Left lung (tissue), 10 donors: ENCODE results near the gene COPS7A. TPM values are rescaled to one million over a fixed set of nuclear protein-coding genes. Genes with fewer than 3 reads are reported as not detected.
A peak's percentile ranks its signal among the peaks of the same experiment; 100 is the strongest.

Experiments used
- ATAC-seq: fragments of 200-7000 bp; cut with Tn5 transposase; one replicate; pipeline ENCODE4 v1.9.1; 2020; ENCODE audit warnings: moderate library complexity
- DNase-seq, 4 donors: peaks; one replicate each; pipeline ENCODE4 v3.0.0-alpha.2; 2013 to 2020
- H3K27ac ChIP-seq, 2 donors: fragments of 200-600 bp; sonication (generic) in 1 of 2; one replicate each; pipeline versions ENCODE4 v1.5.0 to v1.8.0; 2020 to 2021
- H3K27me3 ChIP-seq, 2 donors: fragments of 200-600 bp; sonication (generic) in 1 of 2; one replicate each; pipeline versions ENCODE4 v1.5.0 to v1.8.0; 2020 to 2021
- H3K36me3 ChIP-seq, 2 donors: fragments of 200-600 bp; sonication (generic) in 1 of 2; one replicate each; pipeline versions ENCODE4 v1.5.0 to v1.8.0; 2020 to 2021
- H3K4me1 ChIP-seq, 2 donors: fragments of 200-600 bp; one replicate each; pipeline ENCODE4 v1.8.0; 2021
- H3K4me3 ChIP-seq, 2 donors: fragments of 200-600 bp; sonication (generic) in 1 of 2; one replicate each; pipeline versions ENCODE4 v1.5.0 to v1.8.0; 2020 to 2021; ENCODE audit warnings: mild to moderate bottlenecking in 1 of 2
- H3K9me3 ChIP-seq, 2 donors: fragments of 200-600 bp; sonication (generic) in 1 of 2; one replicate each; pipeline versions ENCODE4 v1.5.0 to v1.8.0; 2020 to 2021
- CTCF ChIP-seq, 2 donors: fragments of 200-600 bp; sonication (generic) in 1 of 2; IDR thresholded peaks; one replicate each; pipeline versions ENCODE4 v1.5.0 to v1.8.0; 2021; ENCODE audit warnings: antibody characterized with exemption in 2 of 2
- intact Hi-C, 2 donors: fragments of 100-400 bp; cut with DNase I; formaldehyde crosslinking; loops; one replicate each; pipeline versions ENCODE4 v1.11.2 to v1.14.2; 2022
- polyA plus RNA-seq, 6 donors: library from polyadenylated mRNA; unstranded; fragments of 120-200 nt; gene quantifications; one replicate each; pipeline ENCODE4 v1.2.1, GENCODE V29; 2013; ENCODE audit not compliant: insufficient read length in 6 of 6
- total RNA-seq, 2 donors: library from RNA; stranded (reverse); fragmentation: NEBNext Ultra II Directional; extraction: Animal tissue kit (Norgen Biotek cat#: 25700); gene quantifications; one replicate each; pipeline ENCODE4 v1.2.1, GENCODE V29; 2021
- donor health status: DM: no; HTN: yes; CAD: no.
- donor health status: DM: no; HTN: no; CAD: no.

COPS7A gene
- total and polyA plus RNA-seq, 8 donors: 51.4 to 67.5 (median 54.1) TPM

GRCh38 chr12:6772331-6772695 is 48.5 kb downstream of the COPS7A start, which contains the start of gene LAG3:
Gene LAG3 (plus strand): TSS chr12:6772520. CDS start chr12:6772853, 333 bp downstream.
- peak within 1 kb of the TSS in 1 of 2 donors; percentile 42 for H3K27ac ChIP-seq
- peaks cover 16 to 59% of the 10 kb centered on the region in 2 donors for H3K4me1 ChIP-seq
- H3K9me3 ChIP-seq: no peaks in the 10 kb centered on the region
- peaks cover 0 to 56% of the 10 kb centered on the region in 2 donors for H3K27me3 ChIP-seq
- TF ChIP-seq CTCF (IDR thresholded peaks at IDR 0.05): no peak
- intact Hi-C loops: no loop called here
- H3K36me3 ChIP-seq: peaks cover 0 to 19% of the 10 kb centered on the region in 2 donors
- no peak for ATAC-seq
- DNase-seq: no peak
- H3K4me3 ChIP-seq: no peak within 1 kb of the TSS

- Histone ChIP-seq H3K36me3 (peaks cover 0 to 19% of the 10 kb centered on the region in 2 donors), H3K4me3 (no peak overlapping the region), H3K27ac (no peak overlapping the region), H3K27me3 (peaks cover 0 to 52% of the 10 kb centered on the region in 2 donors), H3K9me3 (no peaks in the 10 kb centered on the region), H3K4me1 (peaks cover 14 to 52% of the 10 kb centered on the region in 2 donors)
- ATAC-seq (no peak), DNase-seq (no peak)
- no peak for TF ChIP-seq CTCF (IDR thresholded peaks at IDR 0.05)
- intact Hi-C loops: no loop called here
These were observed 49.1 kb downstream of the COPS7A start for GRCh38 chr12:6772726-6773589.

- ATAC-seq (no peak), DNase-seq (no peak)
- Histone ChIP-seq H3K27me3 (peaks cover 0 to 47% of the 10 kb centered on the region in 2 donors), H3K27ac (no peak overlapping the region), H3K4me1 (peaks cover 11 to 51% of the 10 kb centered on the region in 2 donors), H3K9me3 (no peaks in the 10 kb centered on the region), H3K36me3 (peaks cover 0 to 19% of the 10 kb centered on the region in 2 donors), H3K4me3 (no peak overlapping the region)
- intact Hi-C loops: no loop called here
- TF ChIP-seq CTCF (IDR thresholded peaks at IDR 0.05): no peak
These were observed 49.9 kb downstream of the COPS7A start for GRCh38 chr12:6773590-6774351.

GRCh38 chr12:6774499-6775062 is 50.7 kb downstream of the COPS7A start:
- H3K36me3 ChIP-seq: peaks cover 0 to 19% of the 10 kb centered on the region in 2 donors
- no peaks in the 10 kb centered on the region for H3K9me3 ChIP-seq
- no peak for DNase-seq
- peaks cover 11 to 49% of the 10 kb centered on the region in 2 donors for H3K4me1 ChIP-seq
- ATAC-seq: no peak
- TF ChIP-seq CTCF (IDR thresholded peaks at IDR 0.05): no peak
- H3K4me3 ChIP-seq: no peak overlapping the region
- no peak overlapping the region for H3K27ac ChIP-seq
- intact Hi-C loops: no loop called here
- H3K27me3 ChIP-seq: peaks cover 0 to 47% of the 10 kb centered on the region in 2 donors
